GM21717 (cell line): ENCODE results near the gene ARHGAP33.
"Not testable (repeated sequence)": the region's sequence is repeated elsewhere in the genome, so short reads cannot be mapped to it uniquely, and the experiment has no call there.

Source experiments
- ATAC-seq: cut with Tn5 transposase; IDR thresholded peaks from one replicate; pipeline ENCODE4 v1.9.1; 2021; ENCODE audit warnings: mild to moderate bottlenecking, moderate library complexity; ENCODE audit not compliant: unreplicated experiment

ARHGAP33 gene

DNA sequence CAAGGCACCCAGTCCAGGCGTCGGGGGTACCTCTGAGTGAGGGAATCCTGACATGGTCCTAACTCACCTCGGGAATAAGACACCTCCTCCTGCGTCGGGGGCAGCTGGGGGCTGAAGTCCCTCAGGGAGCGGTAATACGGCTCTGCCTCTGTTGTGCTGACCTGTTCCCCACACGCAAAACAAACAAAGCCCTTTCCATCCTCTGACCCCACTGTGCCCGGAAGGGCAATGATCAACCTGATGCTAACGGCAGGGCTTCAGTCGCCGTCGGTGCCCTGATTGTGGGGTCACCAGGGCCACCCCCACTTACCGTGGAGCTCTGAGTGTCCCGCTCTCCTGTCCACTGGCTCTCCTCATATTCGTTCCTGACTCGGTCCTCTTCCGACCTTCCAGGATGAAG lies 55.6 kb downstream of the ARHGAP33 start:
- no peak for ATAC-seq

DNA sequence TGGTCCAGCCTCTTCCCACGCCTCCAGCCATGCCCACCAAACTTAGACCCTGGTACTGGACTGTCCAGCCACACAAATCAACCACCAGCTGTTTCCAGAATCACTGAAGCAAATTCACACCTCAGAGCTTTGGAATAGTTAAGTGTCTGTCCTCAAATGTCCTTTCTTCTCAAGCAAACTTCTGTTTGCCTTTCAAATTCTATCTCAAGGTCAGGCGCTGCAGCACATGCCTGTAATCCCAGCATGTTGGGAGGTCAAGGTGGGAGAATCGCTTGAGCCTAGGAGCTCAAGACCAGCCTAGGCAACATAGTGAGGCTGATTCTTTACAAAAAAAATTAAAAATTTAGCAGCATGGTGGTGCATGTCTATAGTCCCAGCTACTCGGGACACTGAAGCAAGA lies 56.7 kb downstream of the ARHGAP33 start:
- no peak for ATAC-seq

DNA sequence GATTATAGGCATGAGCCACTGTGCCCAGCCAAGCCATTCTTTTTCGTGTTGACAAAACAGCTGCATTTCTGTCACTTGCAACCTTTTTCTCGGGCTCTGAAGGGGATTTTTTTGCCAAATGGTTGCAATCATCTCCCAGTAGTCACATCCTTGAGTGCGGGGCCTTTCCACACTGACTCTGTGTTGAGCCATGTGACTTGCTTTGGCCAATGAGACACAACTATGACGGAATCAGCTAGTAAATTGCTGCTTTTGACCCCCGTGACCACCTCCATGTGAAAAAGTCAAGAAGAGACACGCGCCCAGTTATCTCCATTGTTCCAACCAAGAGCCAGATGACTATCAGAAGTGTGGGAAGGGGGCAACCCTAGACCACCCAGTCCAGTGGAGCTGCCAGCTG lies 58.6 kb downstream of the ARHGAP33 start:
- ATAC-seq: no peak

DNA sequence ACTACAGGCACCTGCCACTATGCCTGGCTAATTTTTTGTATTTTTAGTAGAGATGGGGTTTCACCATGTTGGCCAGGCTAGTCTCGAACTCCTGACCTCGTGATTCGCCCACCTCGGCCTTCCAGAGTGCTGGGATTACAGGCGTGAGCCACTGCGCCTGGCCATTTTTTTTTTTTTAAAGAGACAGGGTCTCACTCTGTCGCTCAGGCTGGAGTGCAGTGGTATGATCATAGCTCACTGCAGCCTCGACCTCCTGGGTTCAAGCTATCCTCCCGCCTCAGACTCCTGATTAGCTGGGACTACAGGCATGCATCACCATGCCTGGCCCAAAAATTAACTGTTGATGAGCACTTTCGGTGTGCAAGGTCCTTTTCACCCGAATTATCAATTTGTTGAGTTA lies 60.7 kb downstream of the ARHGAP33 start:
- not testable (repeated sequence) for ATAC-seq
